ENCODE data around the gene RNFT2.
"Not testable (repeated sequence)": the region's sequence is repeated elsewhere in the genome, so short reads cannot be mapped to it uniquely, and the experiment has no call there.

Gene RNFT2

DNA sequence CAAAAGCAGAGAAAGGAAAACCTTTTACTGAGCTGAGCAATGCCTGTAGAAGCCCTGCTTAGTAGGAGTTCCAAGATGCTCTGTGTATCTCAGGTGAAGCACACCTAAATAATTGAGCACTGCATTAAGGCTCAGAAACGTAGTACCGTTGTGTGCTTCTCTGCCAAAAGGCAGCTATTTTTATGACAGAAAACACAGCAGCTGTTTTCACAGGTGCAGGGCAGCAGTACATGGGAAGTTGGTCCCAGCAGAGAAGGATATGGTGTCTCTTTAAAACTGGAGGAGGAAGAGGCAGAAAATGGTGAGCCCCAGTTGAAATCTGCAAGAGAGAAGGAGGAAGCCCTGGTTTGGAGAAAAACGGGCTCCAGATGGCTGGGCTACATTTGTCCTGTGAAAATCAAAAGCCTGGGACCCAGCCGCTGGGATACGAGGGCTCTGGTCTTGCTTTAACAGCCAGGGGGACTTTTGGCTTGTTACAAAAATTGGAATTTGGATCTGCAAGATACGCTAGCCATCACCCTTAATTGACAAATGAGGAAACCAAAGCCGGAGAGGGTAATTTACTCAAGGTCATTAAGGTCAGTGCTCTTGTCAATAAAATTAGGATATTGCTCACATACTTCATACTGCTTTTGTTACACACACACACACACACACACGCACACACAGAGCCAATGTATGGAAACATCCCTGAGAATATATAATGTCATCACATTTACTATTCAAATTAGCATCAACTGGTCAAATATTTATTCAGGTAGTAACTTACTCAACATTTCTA lies 27.6 kb upstream of the RNFT2 start:
- DNase-seq (ENCODE audit: low read depth in 2 of 3, low spot score in 2 of 3) = no peak

DNA sequence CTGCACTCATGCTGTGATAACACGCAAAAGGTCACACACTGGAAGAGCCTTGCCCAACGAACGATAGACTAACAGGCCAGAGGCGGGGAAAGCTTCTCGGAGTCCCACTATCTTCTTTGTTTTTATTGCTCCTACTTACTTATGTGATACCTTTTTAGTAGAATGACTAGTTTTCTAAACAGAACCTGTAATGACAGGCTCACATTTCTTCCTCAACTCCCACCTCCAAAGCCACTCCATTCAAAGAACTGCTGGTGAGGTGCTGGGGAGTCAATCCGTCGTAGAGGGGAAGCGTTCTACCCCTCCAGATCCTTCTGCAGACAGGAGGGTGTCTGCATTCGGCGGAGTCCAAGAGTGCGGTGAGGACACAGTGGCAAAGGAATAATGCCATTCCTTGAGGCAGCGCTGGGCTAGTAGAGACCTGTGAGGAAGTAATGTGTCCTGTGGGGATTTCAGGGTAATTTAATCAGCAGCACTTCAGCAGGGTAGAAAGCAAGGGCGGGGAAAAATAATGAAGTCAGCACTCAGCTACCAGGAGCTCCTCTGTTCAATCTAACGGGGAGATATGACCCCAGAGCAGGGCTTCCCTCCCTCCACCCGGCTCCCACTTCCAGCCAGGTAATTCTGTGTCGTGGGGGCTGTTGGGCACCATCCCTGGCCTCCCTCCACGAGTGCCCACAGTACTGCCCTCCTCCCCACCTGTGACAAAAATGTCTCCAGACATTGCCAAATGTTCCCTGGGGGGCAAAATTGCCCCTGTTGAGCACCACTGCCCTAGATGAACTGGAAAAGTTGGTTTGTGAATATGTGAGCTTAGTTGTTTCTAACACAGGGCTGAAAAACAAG lies 25.4 kb upstream of the RNFT2 start:
- no peak for DNase-seq (ENCODE audit: low read depth in 2 of 3, low spot score in 2 of 3)

DNA sequence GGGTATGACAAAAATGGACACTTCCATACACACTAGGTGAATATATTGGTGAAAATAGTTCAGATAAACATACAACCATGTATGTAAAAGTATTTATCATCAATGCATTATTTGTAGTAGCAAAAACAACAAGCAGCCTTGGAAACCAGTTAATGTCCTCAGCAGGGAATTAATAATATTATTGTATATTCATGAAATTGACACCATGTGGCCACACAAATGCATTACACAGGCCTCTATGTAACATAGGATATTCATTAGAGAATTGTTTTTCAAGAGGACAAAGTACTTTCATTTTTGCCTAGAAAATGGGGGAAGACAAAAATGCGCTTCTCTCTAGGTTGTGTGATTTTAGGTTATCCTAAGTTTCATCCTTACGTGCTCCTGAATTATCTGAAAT lies 24.6 kb upstream of the RNFT2 start:
- no peak for DNase-seq (ENCODE audit: low read depth in 2 of 3, low spot score in 2 of 3)

DNA sequence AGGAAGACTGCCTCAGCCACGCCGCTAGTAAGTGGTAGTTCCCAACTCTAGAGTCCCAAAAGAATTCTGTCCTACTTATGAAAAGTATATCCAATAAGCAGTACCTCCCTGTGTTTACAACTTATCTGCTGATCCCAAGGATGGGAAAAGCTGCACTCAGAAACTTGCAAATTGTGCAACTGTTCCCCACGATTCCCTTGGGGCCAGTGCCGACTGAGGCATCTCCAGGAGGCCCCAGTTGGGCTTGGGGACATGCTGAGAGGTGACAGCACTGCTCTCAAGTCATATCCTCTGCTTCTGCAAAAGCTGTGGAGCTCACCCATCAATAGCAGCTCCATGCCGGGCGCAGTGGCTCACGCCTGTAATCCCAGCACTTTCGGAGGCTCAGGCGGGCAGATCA lies 23.9 kb upstream of the RNFT2 start:
- DNase-seq (ENCODE audit: low read depth in 2 of 3, low spot score in 2 of 3) = no peak

DNA sequence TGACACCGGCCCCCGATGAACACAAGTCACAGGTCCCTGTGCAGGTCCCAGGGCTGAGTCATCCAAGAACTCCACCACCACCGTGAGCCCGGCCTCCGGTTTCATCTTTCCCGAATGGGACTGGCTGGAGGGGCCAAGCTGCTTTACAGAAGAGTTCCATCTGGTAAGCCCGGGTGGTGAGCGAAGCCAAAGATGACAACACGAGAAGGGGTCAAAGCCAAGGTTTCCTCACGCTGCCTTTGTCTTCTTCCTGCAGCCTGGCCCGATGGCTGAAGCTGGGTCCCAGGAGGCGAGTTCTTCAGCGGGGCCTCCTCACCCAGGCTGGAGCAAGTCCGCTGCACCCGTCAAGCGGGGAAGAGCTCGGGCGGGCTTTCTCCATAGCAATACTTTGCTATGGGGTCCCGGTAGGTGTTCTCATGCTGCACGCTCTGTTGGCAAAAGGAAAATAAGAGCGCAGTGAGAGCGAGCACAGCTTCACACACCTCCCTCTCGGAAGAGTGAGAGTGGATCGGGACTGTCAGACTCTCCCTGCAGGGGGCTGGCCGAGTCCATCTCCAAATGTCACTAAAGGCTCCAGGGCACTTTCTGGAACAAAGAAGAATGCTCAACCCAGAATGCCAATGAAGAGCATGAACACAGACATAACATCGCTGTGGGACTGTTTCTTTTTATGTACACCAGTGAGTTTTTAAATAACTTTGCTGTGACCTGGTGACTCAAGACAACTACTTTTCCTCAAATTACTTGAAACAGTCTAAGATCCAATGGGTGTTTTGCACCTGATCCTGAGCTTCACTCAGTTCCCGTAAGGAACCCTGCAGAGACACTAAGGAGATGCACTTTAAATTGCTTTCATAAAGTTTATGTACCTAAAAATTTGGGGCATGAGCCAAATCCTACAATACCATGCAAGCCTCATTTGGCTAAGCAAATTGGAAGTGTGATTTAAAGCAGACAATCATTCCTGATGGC lies 20.4 kb upstream of the RNFT2 start:
- DNase-seq (ENCODE audit: low read depth in 2 of 3, low spot score in 2 of 3) = no peak

DNA sequence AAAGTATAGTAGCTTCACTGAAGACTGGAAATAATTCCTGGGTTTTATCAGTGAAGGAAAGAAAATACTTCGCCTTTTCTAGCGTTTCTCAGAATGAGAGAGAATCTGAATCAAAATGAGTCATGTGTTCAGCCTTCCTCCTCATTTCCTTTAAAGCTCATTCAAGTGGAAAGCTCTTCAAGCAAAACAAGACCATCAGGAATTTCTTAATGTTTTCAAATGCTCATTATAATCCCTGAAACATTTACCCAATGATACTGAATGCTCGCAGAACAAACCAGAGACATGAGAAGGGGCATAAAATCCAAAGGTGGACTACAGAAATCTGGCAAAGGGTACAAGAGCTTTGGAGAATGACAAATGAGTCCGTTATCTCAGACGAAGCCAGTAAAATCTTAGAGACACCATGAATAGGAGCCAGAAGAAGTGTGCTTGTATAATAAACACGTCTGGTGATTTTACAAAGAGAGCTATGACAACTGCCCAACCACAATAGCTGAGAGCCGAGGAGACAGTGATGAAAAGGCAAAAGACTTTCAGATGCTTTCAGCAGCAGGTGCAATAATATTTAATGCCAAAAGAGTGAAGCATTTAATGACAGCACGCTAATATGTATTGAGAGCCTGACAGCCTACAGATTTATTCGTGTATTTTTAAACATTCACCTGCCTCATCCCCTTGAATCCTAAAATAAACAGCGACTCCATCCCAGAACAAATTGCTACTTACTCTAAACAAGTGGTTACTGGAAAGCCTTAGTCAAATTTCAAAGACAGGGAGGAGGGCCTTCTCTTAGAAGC lies 19.3 kb upstream of the RNFT2 start:
- DNase-seq (ENCODE audit: low read depth in 2 of 3, low spot score in 2 of 3) = no peak

DNA sequence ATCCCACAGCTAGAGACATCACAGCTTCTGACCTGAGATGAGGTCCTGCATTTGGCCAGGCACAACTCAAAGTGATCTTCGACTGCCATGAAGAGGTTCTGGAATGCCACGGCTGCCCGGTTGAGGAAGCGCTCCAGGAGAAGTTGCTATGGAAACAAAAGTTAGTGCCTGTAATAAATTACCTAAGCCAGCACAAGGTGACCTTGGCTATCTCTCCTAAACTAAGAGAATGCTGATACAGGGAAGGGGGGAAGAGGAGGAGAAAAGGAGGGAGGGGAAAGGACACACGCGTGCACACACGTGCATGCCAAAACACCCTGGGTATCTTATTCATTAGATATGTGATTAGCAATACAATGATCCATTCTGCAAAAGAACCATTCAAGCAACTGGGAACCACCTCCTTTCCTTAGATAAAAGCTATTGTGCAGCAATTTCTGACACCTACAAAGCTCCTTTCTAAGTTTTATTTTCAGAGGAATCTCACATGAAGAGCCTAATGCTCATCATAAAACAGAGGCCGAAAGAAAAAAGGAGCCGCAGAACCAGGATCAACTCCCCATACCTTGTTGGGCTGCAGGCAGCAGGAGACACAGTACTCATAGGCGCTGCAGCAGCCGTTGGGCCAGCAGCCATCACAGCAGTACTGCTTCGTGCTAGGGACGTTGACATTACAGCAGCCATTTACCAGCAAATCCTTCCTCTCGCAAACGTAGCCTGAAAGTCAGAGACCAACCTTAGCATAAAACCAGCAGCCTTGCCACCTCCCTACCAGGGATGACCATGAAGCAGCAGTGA lies 18.2 kb upstream of the RNFT2 start:
- DNase-seq (ENCODE audit: low read depth in 2 of 3, low spot score in 2 of 3) = no peak

DNA sequence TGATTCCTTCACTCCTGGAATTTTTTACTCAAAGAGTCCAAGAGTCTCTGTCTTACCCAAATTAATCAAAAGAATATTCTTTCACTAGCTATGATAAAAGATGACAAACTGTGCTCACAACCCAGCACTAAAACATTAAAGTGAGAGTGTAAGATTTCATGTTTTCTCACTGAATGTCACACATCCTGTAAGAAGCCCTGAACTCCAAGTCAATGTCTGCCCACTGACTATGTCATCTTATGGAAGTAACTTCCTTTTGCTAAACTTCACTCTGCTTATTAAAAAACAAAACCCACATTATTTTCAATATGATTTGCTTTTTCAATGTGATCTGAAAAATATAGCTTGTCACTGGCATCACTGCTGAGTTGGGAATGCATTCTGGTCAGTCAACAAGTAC lies 15.9 kb upstream of the RNFT2 start:
- DNase-seq (ENCODE audit: low read depth in 2 of 3, low spot score in 2 of 3) = no peak

DNA sequence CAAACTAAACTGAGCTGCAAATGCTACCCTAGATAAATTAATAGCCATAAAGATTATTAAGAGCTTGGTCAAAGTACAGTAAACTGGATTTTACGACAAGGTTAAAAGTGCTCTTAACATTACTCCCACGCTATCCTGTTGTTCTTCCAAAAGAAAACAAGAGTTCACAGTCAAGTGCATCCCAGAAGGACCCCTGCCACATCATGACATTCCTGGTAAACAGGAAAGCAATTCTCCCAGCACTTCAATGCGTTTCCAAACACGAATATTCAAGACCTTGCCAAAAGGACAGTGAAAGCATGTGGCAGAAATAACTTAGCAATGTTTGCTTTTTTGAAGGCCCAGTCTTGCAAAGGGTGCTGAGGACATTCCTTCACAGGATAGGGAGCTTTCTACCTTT lies 11.4 kb upstream of the RNFT2 start:
- no peak for DNase-seq (ENCODE audit: low read depth in 2 of 3, low spot score in 2 of 3)

DNA sequence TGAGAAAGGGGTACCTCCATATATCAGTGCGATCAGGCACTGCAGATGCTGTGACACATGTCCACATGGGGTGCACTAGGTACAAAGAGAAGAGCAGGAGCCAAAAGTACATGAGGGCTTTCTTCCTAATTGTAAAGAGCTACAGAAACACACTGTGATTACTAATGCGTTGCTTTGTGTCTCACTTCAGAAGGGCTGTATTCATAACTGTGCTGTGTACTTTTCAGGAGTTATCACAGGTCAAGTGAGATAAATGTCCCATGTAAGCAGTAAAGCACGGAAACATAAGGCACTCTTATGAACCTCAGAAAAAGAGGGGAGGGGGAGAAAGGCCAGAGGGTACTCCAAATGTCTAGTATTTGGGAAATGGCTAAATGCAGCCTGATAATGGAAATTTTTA lies 10.9 kb upstream of the RNFT2 start:
- no peak for DNase-seq (ENCODE audit: low read depth in 2 of 3, low spot score in 2 of 3)

DNA sequence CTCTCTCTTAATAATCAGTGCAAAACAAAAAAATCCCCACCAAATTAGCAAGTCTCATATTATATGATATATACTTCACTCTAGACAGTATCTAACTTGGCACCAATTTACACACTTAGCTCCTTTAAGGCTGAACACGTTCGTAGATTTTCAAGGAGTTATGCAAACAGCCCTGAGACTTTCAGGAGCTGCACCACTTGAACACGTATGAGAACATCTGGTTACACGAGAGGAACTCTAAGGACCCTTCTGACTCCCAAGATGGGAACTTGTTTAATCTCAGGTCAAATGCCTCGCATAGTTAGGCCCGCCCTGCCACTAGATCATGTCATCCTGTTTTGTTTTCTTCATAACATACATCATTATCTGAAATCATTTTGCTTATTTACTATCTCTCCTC lies 10.2 kb upstream of the RNFT2 start:
- no peak for DNase-seq (ENCODE audit: low read depth in 2 of 3, low spot score in 2 of 3)

DNA sequence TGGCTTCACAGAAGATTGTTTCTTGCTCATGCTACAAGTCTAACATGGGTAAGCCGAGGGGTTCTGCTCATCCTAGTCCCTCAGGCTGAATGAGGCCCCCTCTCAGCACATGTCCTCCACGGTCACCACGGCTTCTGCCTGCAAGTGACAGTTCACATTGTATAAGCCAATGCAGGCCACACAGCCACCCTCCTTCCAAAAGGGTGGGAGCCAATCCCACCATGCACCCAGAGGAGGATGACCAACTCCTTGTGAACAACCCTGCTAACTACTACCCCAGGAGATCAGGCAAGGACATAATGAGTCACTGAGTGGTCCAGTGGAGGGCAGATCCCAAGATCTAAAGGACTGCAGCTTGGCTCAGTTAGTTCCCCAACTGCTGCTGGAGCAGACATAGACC lies 6.3 kb upstream of the RNFT2 start:
- DNase-seq (ENCODE audit: low read depth in 2 of 3, low spot score in 2 of 3) = no peak

DNA sequence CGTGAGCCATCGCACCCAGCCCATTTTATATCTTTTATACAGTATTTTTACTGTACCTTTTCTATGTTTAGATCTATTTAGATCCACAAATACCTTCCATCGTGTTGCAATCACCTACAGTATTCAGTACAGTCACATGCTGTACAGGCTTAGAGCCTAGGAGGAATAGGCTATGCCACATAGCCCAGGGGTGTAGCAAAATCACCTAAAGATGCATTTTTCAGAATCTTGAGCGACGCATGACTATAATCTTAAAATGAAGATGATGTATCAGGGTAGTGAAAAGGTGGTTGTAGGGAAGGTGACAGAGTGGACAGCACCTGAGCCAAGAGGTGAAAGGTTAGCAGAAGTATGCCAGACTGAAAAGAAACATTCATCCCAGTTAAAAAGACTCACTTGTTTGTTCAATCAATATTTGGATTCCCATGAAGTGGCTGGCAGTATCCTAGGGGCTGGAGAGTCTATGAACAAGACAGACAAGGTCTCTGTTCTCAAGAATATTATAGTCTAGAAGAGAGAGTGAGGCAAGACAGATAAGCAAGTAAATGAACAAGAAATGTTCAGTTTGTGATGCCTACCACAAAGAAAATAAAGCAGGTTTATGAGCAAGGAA lies 3.9 kb upstream of the RNFT2 start:
- DNase-seq (ENCODE audit: low read depth in 2 of 3, low spot score in 2 of 3) = no peak

DNA sequence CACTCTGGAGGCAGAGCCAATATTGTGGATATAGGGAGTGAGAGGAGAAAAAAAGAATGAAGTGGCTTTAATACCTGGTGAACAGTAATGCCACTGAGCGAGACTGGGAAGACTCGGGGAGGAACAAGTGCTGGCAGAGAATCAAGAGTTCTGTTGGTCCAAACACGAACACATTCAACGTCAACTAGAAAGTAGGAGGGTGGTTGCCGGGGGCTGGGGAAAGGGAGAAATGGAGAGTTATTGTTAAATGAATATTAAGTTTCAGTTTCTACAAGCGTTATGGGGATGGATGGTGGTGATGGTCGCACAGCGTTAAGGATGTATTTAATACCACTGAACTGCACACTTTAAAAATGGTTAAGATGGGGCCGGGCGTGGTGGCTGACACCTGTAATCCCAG lies 3.0 kb upstream of the RNFT2 start:
- no peak for DNase-seq (ENCODE audit: low read depth in 2 of 3, low spot score in 2 of 3)

DNA sequence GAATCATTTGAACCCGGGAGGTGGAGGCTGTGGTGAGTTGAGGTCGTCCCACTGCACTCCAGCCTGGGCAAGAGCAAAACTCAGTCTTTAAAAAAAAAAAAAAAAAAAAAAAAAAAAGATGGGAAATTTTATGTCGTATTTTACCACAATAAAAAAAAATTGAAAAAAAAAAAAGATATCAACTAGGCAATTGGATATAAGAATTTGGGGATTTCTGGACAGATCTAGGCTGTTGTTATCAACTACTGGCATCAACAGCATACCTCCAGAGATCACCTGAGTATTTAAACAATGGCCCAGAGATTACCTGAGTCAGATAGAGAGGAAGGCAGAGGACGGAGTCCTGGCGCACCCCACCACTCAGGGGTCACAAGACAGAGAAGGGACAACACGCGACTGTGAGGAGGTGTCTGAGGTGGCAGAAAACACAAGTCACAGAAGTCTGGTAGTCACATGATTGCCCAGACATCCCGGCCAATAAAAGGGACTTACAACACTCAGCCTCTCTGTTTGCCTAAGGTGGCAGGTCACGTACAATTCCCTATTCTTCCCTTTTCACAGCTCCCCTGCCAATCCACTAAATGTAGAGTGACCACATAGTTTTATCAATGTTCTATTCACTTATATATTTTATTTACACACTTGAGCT lies 2.0 kb upstream of the RNFT2 start:
- no peak for DNase-seq (ENCODE audit: low read depth in 2 of 3, low spot score in 2 of 3)

DNA sequence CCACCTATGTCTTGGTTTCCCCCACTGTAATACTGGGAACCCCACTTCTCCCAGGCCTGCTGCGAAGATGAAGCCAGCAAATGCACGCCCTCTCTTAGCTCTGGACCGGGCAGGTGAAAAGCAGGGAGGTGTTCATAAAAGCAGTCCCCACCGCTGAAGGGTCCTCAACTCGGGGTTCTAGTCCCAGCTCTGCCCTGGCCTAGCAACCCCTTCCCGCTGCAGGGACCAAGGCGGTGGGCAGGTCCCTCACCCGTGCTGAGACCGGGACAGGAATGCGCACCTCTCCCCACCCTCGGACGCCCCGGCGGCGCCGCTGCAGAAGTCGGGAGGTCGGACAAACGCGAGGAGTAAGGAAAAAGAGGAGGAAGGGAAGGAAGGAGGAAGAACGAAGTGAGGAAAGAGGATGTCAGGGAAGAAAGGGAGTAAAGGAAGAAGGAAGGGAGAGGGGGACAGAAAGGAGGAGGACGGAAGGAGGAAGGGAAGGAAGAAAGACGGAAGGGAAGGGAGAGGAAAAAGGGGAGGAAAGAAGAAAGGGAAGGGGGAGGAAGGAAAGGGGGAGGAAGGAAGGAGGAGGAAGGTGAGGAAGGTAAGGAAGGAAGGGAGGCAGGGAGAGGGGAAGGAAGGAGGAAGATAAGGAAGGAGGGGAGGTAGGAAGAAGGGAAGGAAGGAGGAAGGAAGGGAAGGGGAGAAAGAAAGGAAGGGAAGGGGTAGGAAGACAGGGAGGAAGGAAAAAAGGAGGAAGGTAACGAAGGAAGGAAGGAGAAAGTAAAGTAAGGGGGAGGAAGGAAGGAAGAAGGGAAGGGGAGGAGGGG lies 947 bp upstream of the RNFT2 start:
- no peak for DNase-seq (ENCODE audit: low read depth in 2 of 3, low spot score in 2 of 3)

DNA sequence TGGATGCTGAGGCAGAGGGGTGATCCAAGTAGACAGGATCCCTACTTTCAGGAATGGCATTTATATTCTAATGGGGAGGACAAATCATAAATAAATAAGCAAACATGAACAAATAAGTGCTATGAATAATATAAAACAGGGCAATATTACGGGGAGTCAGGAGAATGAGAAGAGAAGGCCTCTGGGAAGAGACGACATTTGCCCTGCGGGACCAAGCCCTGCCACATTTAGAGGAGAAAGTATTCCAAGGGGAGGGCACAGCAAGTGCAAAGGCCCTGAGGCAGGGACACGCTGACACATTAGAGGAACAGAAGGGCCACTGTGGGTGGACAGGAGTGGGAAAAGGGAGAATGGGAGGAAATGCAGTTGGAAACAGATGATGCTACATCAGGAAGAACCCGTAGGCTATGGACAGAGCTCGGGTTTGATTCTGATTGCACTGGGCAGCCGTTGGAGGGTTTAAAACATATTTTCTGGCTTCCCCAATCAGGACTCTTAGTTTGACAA lies 1.3 kb downstream of the RNFT2 start:
- DNase-seq (ENCODE audit: low read depth in 2 of 3, low spot score in 2 of 3) = no peak

DNA sequence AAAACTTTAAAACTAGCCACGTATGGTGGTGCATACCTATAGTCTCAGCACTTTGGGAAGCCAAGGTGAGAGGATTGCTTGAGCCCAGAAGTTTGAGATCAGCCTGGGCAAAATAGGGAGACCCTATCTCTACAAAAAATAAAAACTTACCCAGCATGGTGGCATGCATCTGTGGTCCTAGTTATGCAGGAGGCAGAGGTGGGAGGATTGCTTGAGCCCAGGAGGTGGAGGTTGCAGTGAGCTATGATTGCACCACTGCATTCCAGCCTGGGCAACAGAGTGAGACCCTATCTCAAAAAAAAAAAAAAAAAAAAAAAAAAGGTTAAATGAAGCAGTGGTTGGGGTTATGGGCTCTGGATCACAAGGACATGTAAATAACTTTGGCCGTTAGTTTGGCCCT lies 4.7 kb downstream of the RNFT2 start:
- DNase-seq (ENCODE audit: low read depth in 2 of 3, low spot score in 2 of 3) = not testable (repeated sequence)

Data from activated CD8-positive, alpha-beta memory T cell treated with anti-CD3 and anti-CD28 coated beads for 48 hours (primary cell).